Measurements from ENCODE around the gene GLI2.

The GLI2 gene

DNA sequence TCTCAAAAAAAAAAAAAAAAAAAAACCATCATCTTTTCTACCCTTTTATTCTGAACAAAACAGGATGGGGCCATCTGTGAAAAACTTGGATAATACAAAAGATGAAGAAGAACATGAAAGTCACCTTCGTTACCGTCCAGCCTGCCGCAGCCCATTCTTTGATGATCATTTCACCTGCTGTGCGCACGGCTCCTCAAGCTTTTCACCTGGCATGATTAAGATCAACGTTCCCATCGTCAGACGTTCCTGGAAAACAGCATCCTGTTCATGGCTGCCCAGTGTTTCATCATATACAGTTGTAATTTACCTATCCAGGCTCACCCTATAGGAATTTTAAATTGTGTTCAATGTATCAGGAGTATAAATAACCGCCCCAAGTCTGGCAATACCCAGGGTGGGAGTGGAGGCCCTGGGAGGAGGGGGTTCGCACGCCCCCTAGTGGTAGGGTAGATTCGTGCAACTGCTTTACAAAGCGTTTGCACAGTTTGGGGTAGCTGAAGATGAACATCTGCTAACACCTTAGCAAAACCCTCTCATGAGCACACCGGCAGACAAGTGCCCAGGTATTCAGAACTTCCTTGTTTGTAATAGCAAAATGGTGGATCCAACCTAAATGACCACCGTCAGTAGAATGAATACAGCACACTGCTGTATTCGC, 49.0 kb upstream of the GLI2 start:
- no peak for TF ChIP-seq ZFP41 (tag by site-specific recombination; IDR thresholded peaks at IDR 0.05; ENCODE audit: borderline replicate concordance)
- TF ChIP-seq, protein P1, sequence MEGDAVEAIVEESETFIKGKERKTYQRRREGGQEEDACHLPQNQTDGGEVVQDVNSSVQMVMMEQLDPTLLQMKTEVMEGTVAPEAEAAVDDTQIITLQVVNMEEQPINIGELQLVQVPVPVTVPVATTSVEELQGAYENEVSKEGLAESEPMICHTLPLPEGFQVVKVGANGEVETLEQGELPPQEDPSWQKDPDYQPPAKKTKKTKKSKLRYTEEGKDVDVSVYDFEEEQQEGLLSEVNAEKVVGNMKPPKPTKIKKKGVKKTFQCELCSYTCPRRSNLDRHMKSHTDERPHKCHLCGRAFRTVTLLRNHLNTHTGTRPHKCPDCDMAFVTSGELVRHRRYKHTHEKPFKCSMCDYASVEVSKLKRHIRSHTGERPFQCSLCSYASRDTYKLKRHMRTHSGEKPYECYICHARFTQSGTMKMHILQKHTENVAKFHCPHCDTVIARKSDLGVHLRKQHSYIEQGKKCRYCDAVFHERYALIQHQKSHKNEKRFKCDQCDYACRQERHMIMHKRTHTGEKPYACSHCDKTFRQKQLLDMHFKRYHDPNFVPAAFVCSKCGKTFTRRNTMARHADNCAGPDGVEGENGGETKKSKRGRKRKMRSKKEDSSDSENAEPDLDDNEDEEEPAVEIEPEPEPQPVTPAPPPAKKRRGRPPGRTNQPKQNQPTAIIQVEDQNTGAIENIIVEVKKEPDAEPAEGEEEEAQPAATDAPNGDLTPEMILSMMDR (tag by site-specific recombination; IDR thresholded peaks at IDR 0.05) = 0 out of 2 replicates have a peak, but pooled peaks have one; percentile 16
- TF ChIP-seq IKZF3 (tag by site-specific recombination; IDR thresholded peaks at IDR 0.05) = no peak
- TF ChIP-seq, protein P2, sequence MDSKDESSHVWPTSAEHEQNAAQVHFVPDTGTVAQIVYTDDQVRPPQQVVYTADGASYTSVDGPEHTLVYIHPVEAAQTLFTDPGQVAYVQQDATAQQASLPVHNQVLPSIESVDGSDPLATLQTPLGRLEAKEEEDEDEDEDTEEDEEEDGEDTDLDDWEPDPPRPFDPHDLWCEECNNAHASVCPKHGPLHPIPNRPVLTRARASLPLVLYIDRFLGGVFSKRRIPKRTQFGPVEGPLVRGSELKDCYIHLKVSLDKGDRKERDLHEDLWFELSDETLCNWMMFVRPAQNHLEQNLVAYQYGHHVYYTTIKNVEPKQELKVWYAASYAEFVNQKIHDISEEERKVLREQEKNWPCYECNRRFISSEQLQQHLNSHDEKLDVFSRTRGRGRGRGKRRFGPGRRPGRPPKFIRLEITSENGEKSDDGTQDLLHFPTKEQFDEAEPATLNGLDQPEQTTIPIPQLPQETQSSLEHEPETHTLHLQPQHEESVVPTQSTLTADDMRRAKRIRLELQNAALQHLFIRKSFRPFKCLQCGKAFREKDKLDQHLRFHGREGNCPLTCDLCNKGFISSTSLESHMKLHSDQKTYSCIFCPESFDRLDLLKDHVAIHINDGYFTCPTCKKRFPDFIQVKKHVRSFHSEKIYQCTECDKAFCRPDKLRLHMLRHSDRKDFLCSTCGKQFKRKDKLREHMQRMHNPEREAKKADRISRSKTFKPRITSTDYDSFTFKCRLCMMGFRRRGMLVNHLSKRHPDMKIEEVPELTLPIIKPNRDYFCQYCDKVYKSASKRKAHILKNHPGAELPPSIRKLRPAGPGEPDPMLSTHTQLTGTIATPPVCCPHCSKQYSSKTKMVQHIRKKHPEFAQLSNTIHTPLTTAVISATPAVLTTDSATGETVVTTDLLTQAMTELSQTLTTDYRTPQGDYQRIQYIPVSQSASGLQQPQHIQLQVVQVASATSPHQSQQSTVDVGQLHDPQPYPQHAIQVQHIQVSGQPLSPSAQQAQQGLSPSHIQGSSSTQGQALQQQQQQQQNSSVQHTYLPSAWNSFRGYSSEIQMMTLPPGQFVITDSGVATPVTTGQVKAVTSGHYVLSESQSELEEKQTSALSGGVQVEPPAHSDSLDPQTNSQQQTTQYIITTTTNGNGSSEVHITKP (tag by site-specific recombination; IDR thresholded peaks at IDR 0.05) = no peak
- Histone ChIP-seq H3K4me3 (ENCODE audit: low read depth, low read length) (no peak overlapping the region), H3K4me1 (ENCODE audit: control insufficient read depth, insufficient read depth, low read length) (no peaks in the 10 kb centered on the region), H3K9me3 (ENCODE audit: control insufficient read depth, insufficient read depth, low read depth, low read length) (no peaks in the 10 kb centered on the region), H3K36me3 (ENCODE audit: control insufficient read depth in 2 of 2, insufficient read depth in 1 of 2, low read length in 2 of 2) (no peaks in the 10 kb centered on the region), H3K27ac (ENCODE audit: extremely low read depth, low read depth, low read length) (no peak overlapping the region)
- ChIA-PET POLR2A (no interaction called here), CTCF (interaction anchor here (0.6 to 2.1 kb wide), 14 partner anchors 8 to 1035 kb away, joined by 3 to 9 read pairs (median 3); no protein-coding TSS in a partner anchor)

DNA sequence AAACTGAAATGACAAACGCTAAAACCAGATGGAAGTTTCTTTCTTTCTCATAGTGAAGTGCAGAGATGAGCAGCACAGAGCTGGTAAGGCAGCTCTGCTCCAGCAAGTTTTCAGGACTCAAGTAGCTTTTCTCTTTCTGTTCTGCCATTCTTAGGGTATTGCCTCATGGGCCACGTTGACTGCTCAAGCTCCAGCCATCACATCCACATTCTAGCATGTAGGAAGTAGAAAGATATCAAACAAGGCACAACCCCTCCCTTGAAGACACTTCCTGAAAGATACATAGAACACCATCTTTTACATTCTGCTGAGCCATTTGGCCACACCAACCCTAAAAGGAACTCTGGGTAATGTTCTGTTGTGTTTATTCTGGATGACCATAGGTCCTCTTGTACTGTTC, 48.5 kb upstream of the GLI2 start:
- Histone ChIP-seq H3K9me3 (ENCODE audit: control insufficient read depth, insufficient read depth, low read depth, low read length) (no peaks in the 10 kb centered on the region), H3K36me3 (ENCODE audit: control insufficient read depth in 2 of 2, insufficient read depth in 1 of 2, low read length in 2 of 2) (no peaks in the 10 kb centered on the region), H3K4me1 (ENCODE audit: control insufficient read depth, insufficient read depth, low read length) (no peaks in the 10 kb centered on the region), H3K4me3 (ENCODE audit: low read depth, low read length) (no peak overlapping the region), H3K27ac (ENCODE audit: extremely low read depth, low read depth, low read length) (no peak overlapping the region)
- ChIA-PET CTCF (interaction anchor here (0.5 to 2.1 kb wide), 12 partner anchors 8 to 1035 kb away, joined by 3 to 9 read pairs (median 3); no protein-coding TSS in a partner anchor), POLR2A (no interaction called here)
- TF ChIP-seq ZNF302 (tag by site-specific recombination; IDR thresholded peaks at IDR 0.05; ENCODE audit: low read depth) = no peak
- no peak for TF ChIP-seq YY2 (tag by site-specific recombination; IDR thresholded peaks at IDR 0.05)
- TF ChIP-seq ZNF366 (tag by site-specific recombination; conservative IDR thresholded peaks at IDR 0.05) = no peak
- TF ChIP-seq, protein P3, sequence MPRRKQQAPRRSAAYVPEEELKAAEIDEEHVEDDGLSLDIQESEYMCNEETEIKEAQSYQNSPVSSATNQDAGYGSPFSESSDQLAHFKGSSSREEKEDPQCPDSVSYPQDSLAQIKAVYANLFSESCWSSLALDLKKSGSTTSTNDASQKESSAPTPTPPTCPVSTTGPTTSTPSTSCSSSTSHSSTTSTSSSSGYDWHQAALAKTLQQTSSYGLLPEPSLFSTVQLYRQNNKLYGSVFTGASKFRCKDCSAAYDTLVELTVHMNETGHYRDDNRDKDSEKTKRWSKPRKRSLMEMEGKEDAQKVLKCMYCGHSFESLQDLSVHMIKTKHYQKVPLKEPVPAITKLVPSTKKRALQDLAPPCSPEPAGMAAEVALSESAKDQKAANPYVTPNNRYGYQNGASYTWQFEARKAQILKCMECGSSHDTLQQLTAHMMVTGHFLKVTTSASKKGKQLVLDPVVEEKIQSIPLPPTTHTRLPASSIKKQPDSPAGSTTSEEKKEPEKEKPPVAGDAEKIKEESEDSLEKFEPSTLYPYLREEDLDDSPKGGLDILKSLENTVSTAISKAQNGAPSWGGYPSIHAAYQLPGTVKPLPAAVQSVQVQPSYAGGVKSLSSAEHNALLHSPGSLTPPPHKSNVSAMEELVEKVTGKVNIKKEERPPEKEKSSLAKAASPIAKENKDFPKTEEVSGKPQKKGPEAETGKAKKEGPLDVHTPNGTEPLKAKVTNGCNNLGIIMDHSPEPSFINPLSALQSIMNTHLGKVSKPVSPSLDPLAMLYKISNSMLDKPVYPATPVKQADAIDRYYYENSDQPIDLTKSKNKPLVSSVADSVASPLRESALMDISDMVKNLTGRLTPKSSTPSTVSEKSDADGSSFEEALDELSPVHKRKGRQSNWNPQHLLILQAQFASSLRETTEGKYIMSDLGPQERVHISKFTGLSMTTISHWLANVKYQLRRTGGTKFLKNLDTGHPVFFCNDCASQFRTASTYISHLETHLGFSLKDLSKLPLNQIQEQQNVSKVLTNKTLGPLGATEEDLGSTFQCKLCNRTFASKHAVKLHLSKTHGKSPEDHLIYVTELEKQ (tag by site-specific recombination; IDR thresholded peaks at IDR 0.05; ENCODE audit: borderline replicate concordance) = no peak
- no peak for TF ChIP-seq ZBTB7A (tag by site-specific recombination; IDR thresholded peaks at IDR 0.05; ENCODE audit: low read depth)
- no peak for TF ChIP-seq KLF16 (tag by site-specific recombination; IDR thresholded peaks at IDR 0.05)
- no peak for TF ChIP-seq ZNF571 (tag by site-specific recombination; IDR thresholded peaks at IDR 0.05)
- TF ChIP-seq ZNF174 (tag by site-specific recombination; IDR thresholded peaks at IDR 0.05) = no peak
- TF ChIP-seq SCRT1 (tag by site-specific recombination; IDR thresholded peaks at IDR 0.05; ENCODE audit: borderline replicate concordance) = no peak
- no peak for TF ChIP-seq ZNF610 (tag by site-specific recombination; IDR thresholded peaks at IDR 0.05; ENCODE audit: borderline replicate concordance)
- TF ChIP-seq ZNF138 (tag by site-specific recombination; IDR thresholded peaks at IDR 0.05; ENCODE audit: borderline replicate concordance) = no peak
- no peak for TF ChIP-seq ZNF324 (tag by site-specific recombination; IDR thresholded peaks at IDR 0.05)
- no peak for TF ChIP-seq KLF1 (tag by site-specific recombination; IDR thresholded peaks at IDR 0.05)
